CD4-positive, alpha-beta T cell (primary cell): Measurements from ENCODE around the gene WNK2. TPM values are rescaled to one million over a fixed set of nuclear protein-coding genes. Genes with fewer than 3 reads are reported as not detected.

ENCODE experiments used
- ATAC-seq: fragments of 200-7000 bp; cut with Tn5 transposase; one replicate; pipeline ENCODE4 v1.10.0; 2022; ENCODE audit warnings: mild to moderate bottlenecking; ENCODE audit not compliant: poor library complexity
- CTCF ChIA-PET: fragments of 350-600 bp; sonication (Branson Sonifier 250); formaldehyde crosslinking; loops from one replicate; lab custom pipeline; 2021; ENCODE audit warnings: antibody characterized with exemption, inconsistent platforms; lab: Charles Lee
- POLR2A ChIA-PET: fragments of 350-600 bp; sonication (Branson Sonifier 250); formaldehyde crosslinking; loops from one replicate; lab custom pipeline; 2021; ENCODE audit warnings: antibody characterized with exemption, inconsistent platforms; lab: Charles Lee
- DNase-seq, 14 experiments: peaks; one replicate each; pipeline ENCODE4 v3.0.0-alpha.2; 2013 to 2020; ENCODE audit warnings: mixed read lengths in 2 of 14
- H3K27ac ChIP-seq, 2 donors: one replicate each; pipeline versions ENCODE4 v1.5.1 to v1.7.0; 2013; ENCODE audit warnings: low read length in 2 of 2, low read depth in 1 of 2, mild to moderate bottlenecking in 1 of 2
- H3K27me3 ChIP-seq, 2 experiments: 1 replicate in 1 of 2; 2 replicates in 1 of 2; pipeline versions ENCODE4 v1.6.1 to v1.7.0; 2013; ENCODE audit warnings: low read length in 2 of 2, control low read depth in 1 of 2, mild to moderate bottlenecking in 1 of 2, moderate library complexity in 1 of 2; ENCODE audit not compliant: insufficient read depth in 2 of 2, control insufficient read depth in 1 of 2
- H3K36me3 ChIP-seq: one replicate; pipeline ENCODE4 v1.6.1; 2013; ENCODE audit warnings: low read length, control low read depth; ENCODE audit not compliant: insufficient read depth
- H3K4me1 ChIP-seq: one replicate; pipeline ENCODE4 v1.6.1; 2013; ENCODE audit warnings: low read length, control low read depth; ENCODE audit not compliant: insufficient read depth
- H3K4me3 ChIP-seq: one replicate; pipeline ENCODE4 v1.5.1; 2013; ENCODE audit warnings: mild to moderate bottlenecking, low read length, moderate library complexity
- H3K9me3 ChIP-seq, 2 experiments: 1 replicate in 1 of 2; 2 replicates in 1 of 2; pipeline versions ENCODE4 v1.6.1 to v1.7.0; 2013; ENCODE audit warnings: low read length in 2 of 2, mild to moderate bottlenecking in 2 of 2, control low read depth in 1 of 2, moderate library complexity in 1 of 2; ENCODE audit not compliant: control insufficient read depth in 1 of 2, insufficient read depth in 1 of 2
- H3K27ac Mint-ChIP-seq: one replicate; pipeline ENCODE4 v1.8.0; 2020; ENCODE audit warnings: mixed read lengths
- H3K27me3 Mint-ChIP-seq: one replicate; pipeline ENCODE4 v1.8.0; 2021; ENCODE audit warnings: mixed read lengths
- H3K36me3 Mint-ChIP-seq: one replicate; pipeline ENCODE4 v1.8.0; 2021; ENCODE audit warnings: low read depth, mixed read lengths
- H3K4me1 Mint-ChIP-seq: one replicate; pipeline ENCODE4 v1.8.0; 2021; ENCODE audit warnings: low read depth, mixed read lengths
- H3K4me3 Mint-ChIP-seq: one replicate; pipeline ENCODE4 v1.8.0; 2020; ENCODE audit warnings: mild to moderate bottlenecking, mixed read lengths
- H3K9me3 Mint-ChIP-seq: one replicate; pipeline ENCODE4 v1.8.0; 2020; ENCODE audit warnings: mixed read lengths
- CTCF ChIP-seq: fragments of 200-600 bp; IDR thresholded peaks from one replicate; pipeline ENCODE4 v1.8.0; 2022; ENCODE audit warnings: antibody characterized with exemption, mild to moderate bottlenecking
- intact Hi-C, 2 experiments: fragments of 100-400 bp; cut with DNase I in 1 of 2; cut with micrococcal nuclease in 1 of 2; formaldehyde crosslinking; loops; one replicate each; pipeline versions ENCODE4 v1.15.1 to v1.9.0; 2023 to 2025; cut with DNase I, micrococcal nuclease
- total RNA-seq, 174 experiments: library from RNA in 2 of 174; stranded (reverse) in 2 of 174; gene quantifications; one replicate each; pipeline ENCODE4 v1.2.3 and lab custom pipeline; 2021 to 2026

The WNK2 gene
- total RNA-seq, 2 experiments from 2014 or later: 0.19 to 0.22 TPM

- no peaks in the 10 kb centered on the region for H3K36me3 ChIP-seq
- ChIA-PET CTCF (no interaction called here), POLR2A (no interaction called here)
- H3K4me1 ChIP-seq: no peaks in the 10 kb centered on the region
- H3K27me3 Mint-ChIP-seq: no peaks in the 10 kb centered on the region
- ATAC-seq: no peak
- TF ChIP-seq CTCF: no peak
- no peak overlapping the region for H3K4me3 ChIP-seq
- no peak for DNase-seq
- no peaks in the 10 kb centered on the region for H3K4me1 Mint-ChIP-seq
- H3K27ac ChIP-seq: no peak overlapping the region
- H3K27ac Mint-ChIP-seq: no peak overlapping the region
- no peaks in the 10 kb centered on the region for H3K9me3 Mint-ChIP-seq
- H3K36me3 Mint-ChIP-seq: no peaks in the 10 kb centered on the region
- intact Hi-C loops: no loop called here
- no peak overlapping the region for H3K4me3 Mint-ChIP-seq
- H3K27me3 ChIP-seq: peaks cover 0 to 2% of the 10 kb centered on the region in 2 experiments
- H3K9me3 ChIP-seq: peaks cover 0 to 7% of the 10 kb centered on the region in 2 experiments
Observed at GRCh38 chr9:93369686-93370085, 185.7 kb downstream of the WNK2 start.

Other genes with a start within 250 kb of the WNK2 start
- 10 to 100 TPM; 91.0 to 95.7 TPM for gene FGD3, start 236.6 kb upstream of the WNK2 start, total RNA-seq
- 10 to 100 TPM; 33.9 to 35.6 TPM for gene SUSD3, start 125.4 kb upstream of the WNK2 start, total RNA-seq
- gene CARD19, start 87.9 kb upstream of the WNK2 start, total RNA-seq: 10 to 100 TPM; 38.8 to 39.2 TPM
- 10 to 100 TPM; 87.8 to 87.9 TPM for gene NINJ1, start 49.9 kb upstream of the WNK2 start, total RNA-seq